ENCODE data around the gene PPIA. TPM values are rescaled to one million over a fixed set of nuclear protein-coding genes. Genes with fewer than 3 reads are reported as not detected.

Gene PPIA
- polyA plus RNA-seq: 1,462 TPM
- long read RNA-seq, donor 1, transcript PPIA-204 (5 exons, 2,238 nt): major isoform, 526 of 647 reads
- long read RNA-seq, donor 1, transcript PPIA-203 (4 exons, 544 nt): minor isoform, 5 of 647 reads
- long read RNA-seq, donor 1, partial matches to known transcripts: 106 of 647 reads
- long read RNA-seq, donor 1, other reads (novel, unspliced or antisense): 5 of 647 reads
- long read RNA-seq, donor 2, transcript PPIA-204 (5 exons, 2,238 nt): major isoform, 1,027 of 1,546 reads
- long read RNA-seq, donor 2, transcript PPIA-208 (6 exons, 907 nt): minor isoform, 11 of 1,546 reads
- long read RNA-seq, donor 2, transcript PPIA-203 (4 exons, 544 nt): minor isoform, 26 of 1,546 reads
- long read RNA-seq, donor 2, transcript PPIA-201 (6 exons, 818 nt): minor isoform, 6 of 1,546 reads
- long read RNA-seq, donor 2, partial matches to known transcripts: 396 of 1,546 reads
- long read RNA-seq, donor 2, other reads (novel, unspliced or antisense): 74 of 1,546 reads
- long read RNA-seq, donor 3, transcript PPIA-204 (5 exons, 2,238 nt): major isoform, 1,460 of 2,345 reads
- long read RNA-seq, donor 3, transcript PPIA-201 (6 exons, 818 nt): minor isoform, 19 of 2,345 reads
- long read RNA-seq, donor 3, transcript PPIA-208 (6 exons, 907 nt): minor isoform, 18 of 2,345 reads
- long read RNA-seq, donor 3, transcript PPIA-203 (4 exons, 544 nt): minor isoform, 8 of 2,345 reads
- long read RNA-seq, donor 3, partial matches to known transcripts: 706 of 2,345 reads
- long read RNA-seq, donor 3, other reads (novel, unspliced or antisense): 125 of 2,345 reads
- long read RNA-seq, donor 4, transcript PPIA-204 (5 exons, 2,238 nt): major isoform, 121 of 141 reads
- long read RNA-seq, donor 4, partial matches to known transcripts: 16 of 141 reads
- long read RNA-seq, donor 4, other reads (novel, unspliced or antisense): 0 of 141 reads
- long read RNA-seq, donor 5, transcript PPIA-204 (5 exons, 2,238 nt): major isoform, 557 of 621 reads
- long read RNA-seq, donor 5, transcript PPIA-208 (6 exons, 907 nt): minor isoform, 5 of 621 reads
- long read RNA-seq, donor 5, transcript PPIA-201 (6 exons, 818 nt): minor isoform, 9 of 621 reads
- long read RNA-seq, donor 5, partial matches to known transcripts: 28 of 621 reads
- long read RNA-seq, donor 5, other reads (novel, unspliced or antisense): 18 of 621 reads
- long read RNA-seq, donor 6, transcript PPIA-201 (6 exons, 818 nt): minor isoform, 7 of 1,246 reads
- long read RNA-seq, donor 6, transcript PPIA-203 (4 exons, 544 nt): minor isoform, 19 of 1,246 reads
- long read RNA-seq, donor 6, transcript PPIA-208 (6 exons, 907 nt): minor isoform, 10 of 1,246 reads
- long read RNA-seq, donor 6, transcript PPIA-204 (5 exons, 2,238 nt): major isoform, 1,069 of 1,246 reads
- long read RNA-seq, donor 6, partial matches to known transcripts: 103 of 1,246 reads
- long read RNA-seq, donor 6, other reads (novel, unspliced or antisense): 34 of 1,246 reads
- long read RNA-seq, donor 7, transcript PPIA-201 (6 exons, 818 nt): minor isoform, 8 of 997 reads
- long read RNA-seq, donor 7, transcript PPIA-203 (4 exons, 544 nt): minor isoform, 8 of 997 reads
- long read RNA-seq, donor 7, transcript PPIA-204 (5 exons, 2,238 nt): major isoform, 707 of 997 reads
- long read RNA-seq, donor 7, partial matches to known transcripts: 260 of 997 reads
- long read RNA-seq, donor 7, other reads (novel, unspliced or antisense): 11 of 997 reads
- long read RNA-seq, donor 8, transcript PPIA-208 (6 exons, 907 nt): minor isoform, 10 of 1,699 reads
- long read RNA-seq, donor 8, transcript PPIA-203 (4 exons, 544 nt): minor isoform, 21 of 1,699 reads
- long read RNA-seq, donor 8, transcript PPIA-201 (6 exons, 818 nt): minor isoform, 13 of 1,699 reads
- long read RNA-seq, donor 8, transcript PPIA-204 (5 exons, 2,238 nt): major isoform, 1,484 of 1,699 reads
- long read RNA-seq, donor 8, partial matches to known transcripts: 119 of 1,699 reads
- long read RNA-seq, donor 8, other reads (novel, unspliced or antisense): 48 of 1,699 reads
- long read RNA-seq, donor 9, transcript PPIA-208 (6 exons, 907 nt): minor isoform, 11 of 1,635 reads
- long read RNA-seq, donor 9, transcript PPIA-201 (6 exons, 818 nt): minor isoform, 17 of 1,635 reads
- long read RNA-seq, donor 9, transcript PPIA-204 (5 exons, 2,238 nt): major isoform, 1,287 of 1,635 reads
- long read RNA-seq, donor 9, transcript PPIA-203 (4 exons, 544 nt): minor isoform, 14 of 1,635 reads
- long read RNA-seq, donor 9, partial matches to known transcripts: 253 of 1,635 reads
- long read RNA-seq, donor 9, other reads (novel, unspliced or antisense): 46 of 1,635 reads
- long read RNA-seq, donor 10, transcript PPIA-201 (6 exons, 818 nt): minor isoform, 9 of 1,817 reads
- long read RNA-seq, donor 10, transcript PPIA-204 (5 exons, 2,238 nt): major isoform, 1,175 of 1,817 reads
- long read RNA-seq, donor 10, transcript PPIA-203 (4 exons, 544 nt): minor isoform, 20 of 1,817 reads
- long read RNA-seq, donor 10, partial matches to known transcripts: 540 of 1,817 reads
- long read RNA-seq, donor 10, other reads (novel, unspliced or antisense): 66 of 1,817 reads
- long read RNA-seq, donor 11, transcript PPIA-201 (6 exons, 818 nt): minor isoform, 9 of 1,257 reads
- long read RNA-seq, donor 11, transcript PPIA-204 (5 exons, 2,238 nt): major isoform, 797 of 1,257 reads
- long read RNA-seq, donor 11, partial matches to known transcripts: 409 of 1,257 reads
- long read RNA-seq, donor 11, other reads (novel, unspliced or antisense): 33 of 1,257 reads

GRCh38 chr7:44796504-44797328, at the start of gene PPIA:
Gene PPIA, plus strand, starts transcription at chr7:44796681. Its CDS starts 44 bp downstream, at chr7:44796725.
- Histone ChIP-seq H3K4me1 (ENCODE audit: control insufficient read depth, insufficient read depth, low read length) (peaks cover 5% of the 10 kb centered on the region), H3K4me3 (ENCODE audit: low read length) (peak within 1 kb of the TSS; percentile 68), H3K9me3 (ENCODE audit: control insufficient read depth, low read depth, low read length) (no peaks in the 10 kb centered on the region), H3K27ac (ENCODE audit: low read length) (peak within 1 kb of the TSS; percentile 93), H3K36me3 (ENCODE audit: control insufficient read depth, insufficient read depth, low read length) (peaks cover 24% of the 10 kb centered on the region), H3K27me3 (ENCODE audit: control insufficient read depth, insufficient read depth, low read length) (no peaks in the 10 kb centered on the region)
- peak; percentile 98 to 99 for DNase-seq
- WGBS (ENCODE audit: insufficient coverage, low lambda C conversion rate): no CpG with 5 or more reads among the region's 99 CpGs

- Histone ChIP-seq H3K27ac (ENCODE audit: low read length) (peak within 1 kb of the TSS; percentile 93), H3K4me1 (ENCODE audit: control insufficient read depth, insufficient read depth, low read length) (peaks cover 31% of the 10 kb centered on the region), H3K4me3 (ENCODE audit: low read length) (peak within 1 kb of the TSS; percentile 95), H3K36me3 (ENCODE audit: control insufficient read depth, insufficient read depth, low read length) (peaks cover 3% of the 10 kb centered on the region), H3K9me3 (ENCODE audit: control insufficient read depth, low read depth, low read length) (no peaks in the 10 kb centered on the region), H3K27me3 (ENCODE audit: control insufficient read depth, insufficient read depth, low read length) (no peaks in the 10 kb centered on the region)
- WGBS (ENCODE audit: insufficient coverage, low lambda C conversion rate): 17% methylated on average over 1 of the region's 92 CpGs
- DNase-seq: peak; percentile 89 to 94
These were observed 48.2 kb upstream of the PPIA start, which contains the start of gene ZMIZ2 for GRCh38 chr7:44748045-44748947. Gene ZMIZ2, plus strand, starts transcription at chr7:44748847. Its CDS starts 7,403 bp downstream, at chr7:44756250.

- no peaks in the 10 kb centered on the region for H3K27me3 ChIP-seq (ENCODE audit: control insufficient read depth, insufficient read depth, low read length)
- H3K9me3 ChIP-seq (ENCODE audit: control insufficient read depth, low read depth, low read length): no peaks in the 10 kb centered on the region
- H3K36me3 ChIP-seq (ENCODE audit: control insufficient read depth, insufficient read depth, low read length): peaks cover 3% of the 10 kb centered on the region
- no CpG with 5 or more reads among the region's 60 CpGs for WGBS (ENCODE audit: insufficient coverage, low lambda C conversion rate)
- H3K4me1 ChIP-seq (ENCODE audit: control insufficient read depth, insufficient read depth, low read length): peaks cover 33% of the 10 kb centered on the region
- peak overlapping the region; percentile 44 for H3K27ac ChIP-seq (ENCODE audit: low read length)
- DNase-seq: peak in 1 of 2 donors; percentile 25
- H3K4me3 ChIP-seq (ENCODE audit: low read length): peak overlapping the region; percentile 95
These were observed 47.3 kb upstream of the PPIA start for GRCh38 chr7:44748948-44749731.

GRCh38 chr7:44749992-44750391, 46.5 kb upstream of the PPIA start:
- Histone ChIP-seq H3K36me3 (ENCODE audit: control insufficient read depth, insufficient read depth, low read length) (peaks cover 3% of the 10 kb centered on the region), H3K27me3 (ENCODE audit: control insufficient read depth, insufficient read depth, low read length) (no peaks in the 10 kb centered on the region), H3K9me3 (ENCODE audit: control insufficient read depth, low read depth, low read length) (no peaks in the 10 kb centered on the region), H3K27ac (ENCODE audit: low read length) (no peak overlapping the region), H3K4me3 (ENCODE audit: low read length) (peak overlapping the region; percentile 95), H3K4me1 (ENCODE audit: control insufficient read depth, insufficient read depth, low read length) (peaks cover 33% of the 10 kb centered on the region)
- no peak for DNase-seq
- WGBS (ENCODE audit: insufficient coverage, low lambda C conversion rate): no CpG with 5 or more reads among the region's 2 CpGs

- Histone ChIP-seq H3K27ac (ENCODE audit: low read length) (peak overlapping the region; percentile 65), H3K4me3 (ENCODE audit: low read length) (no peak overlapping the region), H3K36me3 (ENCODE audit: control insufficient read depth, insufficient read depth, low read length) (peaks cover 3% of the 10 kb centered on the region), H3K4me1 (ENCODE audit: control insufficient read depth, insufficient read depth, low read length) (peaks cover 33% of the 10 kb centered on the region), H3K9me3 (ENCODE audit: control insufficient read depth, low read depth, low read length) (no peaks in the 10 kb centered on the region), H3K27me3 (ENCODE audit: control insufficient read depth, insufficient read depth, low read length) (no peaks in the 10 kb centered on the region)
- WGBS (ENCODE audit: insufficient coverage, low lambda C conversion rate): no CpG with 5 or more reads among the region's 3 CpGs
- DNase-seq: no peak
These were observed 46.1 kb upstream of the PPIA start for GRCh38 chr7:44750424-44750823.

- peaks cover 4% of the 10 kb centered on the region for H3K36me3 ChIP-seq (ENCODE audit: control insufficient read depth, insufficient read depth, low read length)
- peak; percentile 49 to 67 for DNase-seq
- no peaks in the 10 kb centered on the region for H3K9me3 ChIP-seq (ENCODE audit: control insufficient read depth, low read depth, low read length)
- H3K4me1 ChIP-seq (ENCODE audit: control insufficient read depth, insufficient read depth, low read length): peaks cover 33% of the 10 kb centered on the region
- H3K27ac ChIP-seq (ENCODE audit: low read length): peak overlapping the region; percentile 65
- H3K27me3 ChIP-seq (ENCODE audit: control insufficient read depth, insufficient read depth, low read length): no peaks in the 10 kb centered on the region
- H3K4me3 ChIP-seq (ENCODE audit: low read length): no peak overlapping the region
- WGBS (ENCODE audit: insufficient coverage, low lambda C conversion rate): no CpG with 5 or more reads among the region's 6 CpGs
These were observed 45.4 kb upstream of the PPIA start for GRCh38 chr7:44750921-44751571.

All from large intestine (tissue), 12 donors.